Heart right ventricle (tissue), 16 donors: Measurements from ENCODE around the gene TERF2IP. TPM values are rescaled to one million over a fixed set of nuclear protein-coding genes. Genes with fewer than 3 reads are reported as not detected.

Experiments used
- ATAC-seq, 8 donors: fragments of 200-7000 bp; cut with Tn5 transposase; one replicate each; pipeline ENCODE4 v1.9.1; 2020; ENCODE audit warnings: mild to moderate bottlenecking in 8 of 8, moderate library complexity in 8 of 8, moderate number of reproducible peaks in 1 of 8
- DNase-seq, 2 donors: peaks; one replicate each; pipeline ENCODE4 v3.0.0-alpha.2; 2020
- H3K27ac ChIP-seq, 10 donors: fragments of 200-600 bp; sonication (generic) in 2 of 10; one replicate each; pipeline versions ENCODE4 v1.5.0 to v1.8.0; 2020 to 2022; ENCODE audit warnings: mild to moderate bottlenecking in 3 of 10
- H3K27me3 ChIP-seq, 7 donors: fragments of 200-600 bp; one replicate each; pipeline ENCODE4 v1.8.0; 2021 to 2022; ENCODE audit warnings: mild to moderate bottlenecking in 2 of 7
- H3K36me3 ChIP-seq, 9 donors: fragments of 200-600 bp; sonication (generic) in 1 of 9; one replicate each; pipeline versions ENCODE4 v1.5.0 to v1.8.0; 2020 to 2022; ENCODE audit warnings: mild to moderate bottlenecking in 2 of 9
- H3K4me1 ChIP-seq, 9 donors: fragments of 200-600 bp; sonication (generic) in 1 of 9; one replicate each; pipeline versions ENCODE4 v1.5.0 to v1.8.0; 2020 to 2022; ENCODE audit warnings: mild to moderate bottlenecking in 4 of 9
- H3K4me3 ChIP-seq, 10 donors: fragments of 200-600 bp; sonication (generic) in 2 of 10; one replicate each; pipeline versions ENCODE4 v1.5.0 to v1.8.0; 2020 to 2022; ENCODE audit warnings: mild to moderate bottlenecking in 7 of 10, moderate library complexity in 2 of 10
- H3K9me3 ChIP-seq, 11 donors: fragments of 200-600 bp in 10 of 11; sonication (generic) in 2 of 11; one replicate each; pipeline versions ENCODE4 v1.5.0 to v1.8.0; 2013 to 2022; ENCODE audit warnings: mild to moderate bottlenecking in 2 of 11, control low read depth in 1 of 11, moderate library complexity in 1 of 11
- CTCF ChIP-seq, 9 donors: fragments of 200-600 bp; sonication (generic) in 2 of 9; IDR thresholded peaks; one replicate each; pipeline versions ENCODE4 v1.5.0 to v1.8.0; 2021 to 2022; ENCODE audit warnings: antibody characterized with exemption in 9 of 9, mild to moderate bottlenecking in 5 of 9, moderate library complexity in 1 of 9
- WGBS, 2 donors: extraction: QIAGEN DNeasy Blood & Tissue Kit; methylation state at CpG; one replicate each; pipeline ENCODE4 v1.1.7; 2013; ENCODE audit warnings: inconsistent platforms in 1 of 2; 5-methylcytosine and 5-hydroxymethylcytosine counted together
- intact Hi-C, 10 donors: fragments of 100-400 bp; cut with DNase I; formaldehyde crosslinking; loops; one replicate each; pipeline versions ENCODE4 v1.11.1 to v1.14.2; 2022
- polyA plus RNA-seq, 2 donors: library from polyadenylated mRNA; stranded (reverse); fragments of 200-250 nt; gene quantifications; one replicate each; pipeline ENCODE4 v1.2.3, GENCODE V29; 2013
- total RNA-seq, 10 donors: library from RNA; stranded (reverse); fragmentation: NEBNext Ultra II Directional in 3 of 10; extraction: Animal tissue kit (Norgen Biotek cat#: 25700) in 3 of 10; gene quantifications; one replicate each; pipeline versions ENCODE4 v1.2.1 to v1.2.4, GENCODE V29; 2021 to 2023
- donor health status: Arrhythmogenic right ventricular cardiomyopathy.
- donor health status: ischemic (EF 13 %, LVEDD 7.1; RV severe dilation, severe dysfunction).
- donor health status: healthy with polysubstance abuse.
- donor health status: DM: no; HTN: yes; CAD: no.
- donor health status: DM: no; HTN: no; CAD: no.
- donor health status: ischemic (EF 25% LVEDD 6.9; RV normal size, moderate dysfunction).
- donor health status: ischemic (EF 25% LVEDD 5.7; RV mildly dilated, moderate dysfunction).
- donor health status: healthy.
- donor health status: DM: yes; HTN: yes; CAD: no.
- donor health status: Ischemic cardiomyopathy.
- donor health status: ischemic (EF 35%, LVEDD 5.7; RV mildly dilated, moderate dysfunction).
- donor health status: nonischemic (EF 11% LVEDD 7.7; RV severe dilation, severe dysfunction).
- donor health status: DM: yes; HTN: yes; CAD: no.
- donor health status: PGD.
- donor health status: ischemic (EF 29% LVEDD 5.4; RV normal size, mild dysfunction).
- donor health status: nonischemic (EF 23%, LVEDD 6.1; RV moderate dilation, normal function).

TERF2IP gene
- total and polyA plus RNA-seq, 12 donors: 43.3 to 79.3 (median 64.5) TPM

- DNase-seq (no peak), ATAC-seq (peak in 3 of 8 donors; percentile 25 to 52 (median 32))
- no peaks in the 10 kb centered on the region for H3K9me3 ChIP-seq
- no peak for TF ChIP-seq CTCF (IDR thresholded peaks at IDR 0.05)
- no peaks in the 10 kb centered on the region for H3K27me3 ChIP-seq
- peak overlapping the region in 2 of 10 donors; percentile 33 for H3K27ac ChIP-seq
- peaks cover 0 to 63% (median 33%) of the 10 kb centered on the region in 9 donors for H3K36me3 ChIP-seq
- intact Hi-C loops: loop anchor here in 2 of 10 donors (5.0 to 10.0 kb wide), 2 partner anchors 101 to 104 kb away; no protein-coding TSS in a partner anchor
- WGBS, 2 donors: 48 to 71% methylated on average over 4 of the region's 4 CpGs
- no peak overlapping the region for H3K4me3 ChIP-seq
- H3K4me1 ChIP-seq: peaks cover 0 to 32% (median 13%) of the 10 kb centered on the region in 9 donors
Measured at GRCh38 chr16:75660726-75661302, 13.2 kb downstream of the TERF2IP start.

GRCh38 chr16:75667503-75667902 is 19.9 kb downstream of the TERF2IP start:
- TF ChIP-seq CTCF (IDR thresholded peaks at IDR 0.05): no peak
- ATAC-seq (no peak), DNase-seq (no peak)
- H3K27ac ChIP-seq: no peak overlapping the region
- H3K36me3 ChIP-seq: peaks cover 0 to 1% (median 0%) of the 10 kb centered on the region in 9 donors
- intact Hi-C loops: loop anchor here in 1 of 10 donors (10.0 kb wide), 1 partner anchor 97 kb away; no protein-coding TSS in a partner anchor
- no peak overlapping the region for H3K4me3 ChIP-seq
- H3K9me3 ChIP-seq: no peaks in the 10 kb centered on the region
- H3K4me1 ChIP-seq: peaks cover 0 to 1% (median 0%) of the 10 kb centered on the region in 9 donors
- no peaks in the 10 kb centered on the region for H3K27me3 ChIP-seq

- no peak for ATAC-seq
- 91% methylated on average over 4 of the region's 4 CpGs for WGBS, 2 donors
- DNase-seq: no peak
- Histone ChIP-seq H3K9me3 (no peaks in the 10 kb centered on the region), H3K36me3 (no peaks in the 10 kb centered on the region), H3K4me3 (no peak within 1 kb of the TSS), H3K27me3 (no peaks in the 10 kb centered on the region), H3K27ac (no peak within 1 kb of the TSS), H3K4me1 (peaks cover 0 to 11% (median 0%) of the 10 kb centered on the region in 9 donors)
- TF ChIP-seq CTCF (IDR thresholded peaks at IDR 0.05): no peak
- intact Hi-C loops: loop anchor here in 1 of 10 donors (10.0 kb wide), 1 partner anchor 78 kb away; no protein-coding TSS in a partner anchor
Measured at GRCh38 chr16:75676909-75677308, 29.3 kb downstream of the TERF2IP start, which contains the start of gene CPHXL2. Gene CPHXL2 (minus strand): TSS chr16:75677009. CDS start chr16:75676999, 10 bp downstream.

GRCh38 chr16:75679366-75679765 is 31.8 kb downstream of the TERF2IP start:
- H3K27me3 ChIP-seq: no peaks in the 10 kb centered on the region
- 67 to 83% methylated on average over 5 of the region's 5 CpGs for WGBS, 2 donors
- no peak for TF ChIP-seq CTCF (IDR thresholded peaks at IDR 0.05)
- H3K27ac ChIP-seq: peak overlapping the region in 5 of 10 donors; percentile 6 to 48 (median 21)
- H3K4me1 ChIP-seq: peaks cover 0 to 11% (median 0%) of the 10 kb centered on the region in 9 donors
- H3K36me3 ChIP-seq: no peaks in the 10 kb centered on the region
- H3K4me3 ChIP-seq: no peak overlapping the region
- ATAC-seq (peak in 1 of 8 donors; percentile 42), DNase-seq (no peak)
- no peaks in the 10 kb centered on the region for H3K9me3 ChIP-seq
- intact Hi-C loops: loop anchor here in 1 of 10 donors (10.0 kb wide), 1 partner anchor 75 kb away; no protein-coding TSS in a partner anchor
